Calu3 (cell line): ENCODE measurements around the gene APBA2. TPM values are rescaled to one million over a fixed set of nuclear protein-coding genes. Genes with fewer than 3 reads are reported as not detected.

ENCODE experiments used
- BruUV-seq: library from RNA; stranded (reverse); fragments of 400-500 nt; replicated peaks from 2 replicates; lab custom pipeline; 2021; lab: Mats Ljungman, UMichigan
- CTCF ChIA-PET: fragments of 300-600 bp; sonication (Branson Sonifier 250); formaldehyde crosslinking; loops from one replicate; lab custom pipeline; 2022; ENCODE audit warnings: antibody characterized with exemption; lab: Charles Lee
- DNase-seq: peaks from one replicate; pipeline ENCODE4 v3.0.0; 2022
- H3K27ac Mint-ChIP-seq: one replicate; pipeline ENCODE4 v1.8.0; 2022; ENCODE audit warnings: mixed read lengths; ENCODE audit not compliant: unreplicated experiment
- H3K27me3 Mint-ChIP-seq: one replicate; pipeline ENCODE4 v1.8.0; 2022; ENCODE audit warnings: mixed read lengths; ENCODE audit not compliant: unreplicated experiment
- H3K36me3 Mint-ChIP-seq: one replicate; pipeline ENCODE4 v1.8.0; 2022; ENCODE audit warnings: mild to moderate bottlenecking, moderate library complexity, mixed read lengths; ENCODE audit not compliant: insufficient read depth, unreplicated experiment
- H3K4me1 Mint-ChIP-seq: one replicate; pipeline ENCODE4 v1.8.0; 2022; ENCODE audit warnings: mild to moderate bottlenecking, low read depth, mixed read lengths; ENCODE audit not compliant: unreplicated experiment
- H3K4me3 Mint-ChIP-seq: one replicate; pipeline ENCODE4 v1.8.0; 2022; ENCODE audit warnings: mild to moderate bottlenecking, low read depth, moderate library complexity, mixed read lengths; ENCODE audit not compliant: unreplicated experiment
- H3K9me3 Mint-ChIP-seq: one replicate; pipeline ENCODE4 v1.8.0; 2022; ENCODE audit warnings: low read depth, mixed read lengths; ENCODE audit not compliant: unreplicated experiment
- intact Hi-C: fragments of 100-400 bp; cut with micrococcal nuclease; formaldehyde crosslinking; loops from one replicate; pipeline ENCODE4 v1.10.0; 2022; ENCODE audit not compliant: unreplicated experiment
- total RNA-seq: library from RNA; stranded (reverse); gene quantifications from 2 replicates; pipeline ENCODE4 v1.2.3, GENCODE V29; 2022
- TF ChIP-seq, protein P1 (sequence below): fragments of 200-600 bp; IDR thresholded peaks from one replicate; pipeline ENCODE4 v1.8.0; 2022; ENCODE audit warnings: antibody characterized with exemption; ENCODE audit not compliant: unreplicated experiment

Gene APBA2
- total RNA-seq, 1 experiment from 2014 or later, result not detected

DNA sequence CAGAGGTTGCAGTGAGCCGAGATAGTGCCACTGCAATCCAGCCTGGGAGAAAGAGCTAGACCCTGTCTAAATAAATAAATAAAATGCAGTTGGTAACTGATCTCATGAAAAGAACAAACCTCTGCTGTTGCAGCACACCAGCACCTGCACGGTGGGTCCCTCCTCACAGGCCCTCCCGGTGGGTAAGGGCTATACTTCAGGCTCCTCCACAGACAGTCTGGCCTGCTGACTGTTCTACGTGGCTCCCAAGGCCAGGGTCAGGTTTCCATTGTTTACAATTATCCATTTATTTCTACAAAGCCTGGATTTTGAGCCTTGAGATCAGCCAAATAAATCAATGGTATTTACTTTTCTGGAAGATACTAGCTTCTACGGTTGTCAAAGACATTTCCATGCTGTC, 5.1 kb upstream of the APBA2 start:
- TF ChIP-seq, protein P1, sequence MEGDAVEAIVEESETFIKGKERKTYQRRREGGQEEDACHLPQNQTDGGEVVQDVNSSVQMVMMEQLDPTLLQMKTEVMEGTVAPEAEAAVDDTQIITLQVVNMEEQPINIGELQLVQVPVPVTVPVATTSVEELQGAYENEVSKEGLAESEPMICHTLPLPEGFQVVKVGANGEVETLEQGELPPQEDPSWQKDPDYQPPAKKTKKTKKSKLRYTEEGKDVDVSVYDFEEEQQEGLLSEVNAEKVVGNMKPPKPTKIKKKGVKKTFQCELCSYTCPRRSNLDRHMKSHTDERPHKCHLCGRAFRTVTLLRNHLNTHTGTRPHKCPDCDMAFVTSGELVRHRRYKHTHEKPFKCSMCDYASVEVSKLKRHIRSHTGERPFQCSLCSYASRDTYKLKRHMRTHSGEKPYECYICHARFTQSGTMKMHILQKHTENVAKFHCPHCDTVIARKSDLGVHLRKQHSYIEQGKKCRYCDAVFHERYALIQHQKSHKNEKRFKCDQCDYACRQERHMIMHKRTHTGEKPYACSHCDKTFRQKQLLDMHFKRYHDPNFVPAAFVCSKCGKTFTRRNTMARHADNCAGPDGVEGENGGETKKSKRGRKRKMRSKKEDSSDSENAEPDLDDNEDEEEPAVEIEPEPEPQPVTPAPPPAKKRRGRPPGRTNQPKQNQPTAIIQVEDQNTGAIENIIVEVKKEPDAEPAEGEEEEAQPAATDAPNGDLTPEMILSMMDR, result no peak
- CTCF ChIA-PET, result no interaction called here
- Mint-ChIP-seq H3K4me3 (no peak overlapping the region), H3K27ac (no peak overlapping the region), H3K4me1 (no peaks in the 10 kb centered on the region), H3K36me3 (no peaks in the 10 kb centered on the region), H3K27me3 (no peaks in the 10 kb centered on the region), H3K9me3 (peaks cover 4% of the 10 kb centered on the region)
- DNase-seq, result no peak
- BruUV-seq, result no TSS peak
- intact Hi-C loops, result no loop called here

GRCh38 chr15:28881170-28881569, 4.6 kb upstream of the APBA2 start:
- TF ChIP-seq, protein P1, result no peak
- no TSS peak for BruUV-seq
- no peak overlapping the region for H3K4me3 Mint-ChIP-seq
- no peaks in the 10 kb centered on the region for H3K4me1 Mint-ChIP-seq
- H3K36me3 Mint-ChIP-seq, result no peaks in the 10 kb centered on the region
- intact Hi-C loops, result no loop called here
- no peak for DNase-seq
- CTCF ChIA-PET, result no interaction called here
- no peak overlapping the region for H3K27ac Mint-ChIP-seq
- H3K9me3 Mint-ChIP-seq, result peaks cover 4% of the 10 kb centered on the region
- no peaks in the 10 kb centered on the region for H3K27me3 Mint-ChIP-seq

- no TSS peak for BruUV-seq
- H3K4me1 Mint-ChIP-seq, result no peaks in the 10 kb centered on the region
- no peak overlapping the region for H3K27ac Mint-ChIP-seq
- no peak for DNase-seq
- H3K9me3 Mint-ChIP-seq, result peaks cover 4% of the 10 kb centered on the region
- TF ChIP-seq, protein P1, result no peak
- CTCF ChIA-PET, result no interaction called here
- no peaks in the 10 kb centered on the region for H3K36me3 Mint-ChIP-seq
- H3K4me3 Mint-ChIP-seq, result no peak overlapping the region
- H3K27me3 Mint-ChIP-seq, result no peaks in the 10 kb centered on the region
- intact Hi-C loops, result no loop called here
These were observed 4.2 kb upstream of the APBA2 start for GRCh38 chr15:28881600-28881999.

DNA sequence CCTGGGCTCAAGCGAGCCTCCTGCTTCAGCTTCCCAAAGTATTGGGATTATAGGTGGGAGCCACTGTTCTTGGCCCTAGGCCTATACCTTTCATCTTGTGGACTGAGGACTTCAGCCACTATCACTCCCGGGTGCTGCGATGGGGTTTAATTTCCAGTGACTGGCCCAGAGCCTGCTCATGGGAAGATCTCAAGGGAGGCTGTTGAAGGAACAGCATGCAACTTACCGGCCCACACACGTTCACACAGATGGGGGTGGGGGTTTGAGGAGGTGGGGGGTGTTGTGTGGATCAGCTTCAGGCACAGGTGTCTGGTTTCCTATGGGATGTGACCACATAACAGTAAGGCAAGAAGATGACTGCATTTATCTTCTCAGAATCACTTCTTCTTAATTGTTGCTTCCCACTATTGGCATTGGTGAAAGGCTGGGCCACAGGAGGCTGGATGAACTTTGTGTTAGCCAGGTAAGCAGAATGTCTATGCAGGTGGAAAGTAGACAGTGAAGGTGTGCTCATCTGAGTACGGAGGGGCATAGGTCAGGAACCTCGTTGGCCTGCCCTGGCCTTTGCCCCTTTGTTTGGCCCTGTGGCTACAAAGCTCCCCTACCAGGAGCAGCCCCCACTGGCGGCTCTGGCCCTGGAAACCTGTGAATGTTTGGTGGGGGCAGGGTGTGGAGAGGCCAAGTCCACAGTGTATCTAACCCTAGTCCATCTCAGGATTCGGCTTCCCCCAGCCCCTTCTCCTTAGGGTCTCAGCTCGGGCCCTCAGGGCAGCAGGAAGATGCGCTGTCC, 1.4 kb upstream of the APBA2 start:
- Mint-ChIP-seq H3K27me3 (no peaks in the 10 kb centered on the region), H3K4me3 (no peak overlapping the region), H3K36me3 (no peaks in the 10 kb centered on the region), H3K9me3 (peaks cover 4% of the 10 kb centered on the region), H3K27ac (no peak overlapping the region), H3K4me1 (no peaks in the 10 kb centered on the region)
- intact Hi-C loops, result no loop called here
- no peak for DNase-seq
- CTCF ChIA-PET, result no interaction called here
- no TSS peak for BruUV-seq
- TF ChIP-seq, protein P1, result no peak
